CD14-positive monocyte (primary cell): ENCODE measurements around the gene GSE1. TPM values are rescaled to one million over a fixed set of nuclear protein-coding genes. Genes with fewer than 3 reads are reported as not detected.

Experiments used
- DNase-seq, 3 donors: peaks; one replicate each; pipeline ENCODE4 v3.0.0-alpha.2; 2011 to 2022
- H2AFZ ChIP-seq: 2 replicates; pipeline ENCODE4 v1.6.0; 2012; ENCODE audit warnings: mild to moderate bottlenecking, low read depth, low read length, inconsistent platforms; ENCODE audit not compliant: insufficient read depth, poor library complexity, severe bottlenecking
- H3K27ac ChIP-seq, 2 donors: 1 replicate in 1 of 2; 2 replicates in 1 of 2; pipeline ENCODE4 v1.5.1; 2012 to 2013; ENCODE audit warnings: low read length in 2 of 2, control low read depth in 1 of 2, inconsistent platforms in 1 of 2, low read depth in 1 of 2, mild to moderate bottlenecking in 1 of 2
- H3K27me3 ChIP-seq, 2 donors: one replicate each; pipeline versions ENCODE4 v1.6.0 to v1.6.1; 2011 to 2013; ENCODE audit warnings: low read length in 2 of 2; ENCODE audit not compliant: control insufficient read depth in 2 of 2, insufficient read depth in 2 of 2
- H3K36me3 ChIP-seq, 2 donors: replicated peaks in 1 of 2; 1 replicate in 1 of 2; 2 replicates in 1 of 2; pipeline versions ENCODE4 v1.5.1 to v1.6.1; 2012 to 2013; ENCODE audit warnings: low read length in 2 of 2, control low read depth in 1 of 2, inconsistent platforms in 1 of 2, mild to moderate bottlenecking in 1 of 2; ENCODE audit not compliant: insufficient read depth in 2 of 2, control insufficient read depth in 1 of 2
- H3K4me1 ChIP-seq, 2 donors: 1 replicate in 1 of 2; 2 replicates in 1 of 2; pipeline versions ENCODE4 v1.5.1 to v1.6.1; 2012 to 2013; ENCODE audit warnings: low read length in 2 of 2, control low read depth in 1 of 2, inconsistent platforms in 1 of 2, mild to moderate bottlenecking in 1 of 2, moderate library complexity in 1 of 2; ENCODE audit not compliant: insufficient read depth in 2 of 2, control insufficient read depth in 1 of 2
- H3K4me2 ChIP-seq: replicated peaks from 2 replicates; pipeline ENCODE3; 2012; ENCODE audit warnings: low read length, moderate library complexity, mild to moderate bottlenecking; ENCODE audit not compliant: poor library complexity, severe bottlenecking; ENCODE audit errors: extremely low read depth
- H3K4me3 ChIP-seq, 3 experiments: fragments of 200-600 bp in 1 of 3; sonication (generic) in 1 of 3; replicated peaks in 1 of 3; 1 replicate in 2 of 3; 2 replicates in 1 of 3; pipeline ENCODE4 v1.5.1; 2011 to 2013; ENCODE audit warnings: low read length in 3 of 3, mild to moderate bottlenecking in 3 of 3, control low read depth in 2 of 3, low read depth in 2 of 3, inconsistent platforms in 1 of 3, moderate library complexity in 1 of 3
- H3K79me2 ChIP-seq: 2 replicates; pipeline ENCODE4 v1.6.0; 2012; ENCODE audit warnings: mild to moderate bottlenecking, control low read depth, inconsistent platforms, low read length, moderate library complexity; ENCODE audit not compliant: insufficient read depth
- H3K9ac ChIP-seq: 2 replicates; pipeline ENCODE4 v1.6.0; 2017; ENCODE audit warnings: low read length, mild to moderate bottlenecking; ENCODE audit not compliant: insufficient read depth, poor library complexity, severe bottlenecking
- H3K9me3 ChIP-seq, 2 donors: replicated peaks in 1 of 2; 1 replicate in 1 of 2; 2 replicates in 1 of 2; pipeline versions ENCODE4 v1.5.1 to v1.6.1; 2012 to 2013; ENCODE audit warnings: low read length in 2 of 2, control low read depth in 1 of 2; ENCODE audit not compliant: control insufficient read depth in 1 of 2, insufficient read depth in 1 of 2
- H4K20me1 ChIP-seq: 2 replicates; pipeline ENCODE4 v1.6.0; 2012; ENCODE audit warnings: mild to moderate bottlenecking, low read length, control low read depth, moderate library complexity; ENCODE audit not compliant: insufficient read depth
- H3K27ac Mint-ChIP-seq, 7 donors: one replicate each; pipeline ENCODE4 v1.8.0; 2020; ENCODE audit warnings: mild to moderate bottlenecking in 7 of 7, mixed read lengths in 7 of 7, moderate library complexity in 6 of 7, inconsistent platforms in 2 of 7
- H3K27me3 Mint-ChIP-seq, 3 donors: one replicate each; pipeline ENCODE4 v1.8.0; 2021 to 2022; ENCODE audit warnings: low read depth in 3 of 3, mild to moderate bottlenecking in 3 of 3, mixed read lengths in 3 of 3, moderate library complexity in 3 of 3, inconsistent platforms in 1 of 3
- H3K36me3 Mint-ChIP-seq, 2 donors: one replicate each; pipeline ENCODE4 v1.8.0; 2020; ENCODE audit warnings: mixed read lengths in 2 of 2, inconsistent platforms in 1 of 2, mild to moderate bottlenecking in 1 of 2
- H3K4me1 Mint-ChIP-seq: one replicate; pipeline ENCODE4 v1.8.0; 2020; ENCODE audit warnings: mild to moderate bottlenecking, mixed read lengths
- H3K4me3 Mint-ChIP-seq, 2 donors: one replicate each; pipeline ENCODE4 v1.8.0; 2020; ENCODE audit warnings: mild to moderate bottlenecking in 2 of 2, mixed read lengths in 2 of 2, moderate library complexity in 1 of 2
- H3K9me3 Mint-ChIP-seq, 7 donors: one replicate each; pipeline ENCODE4 v1.8.0; 2020 to 2022; ENCODE audit warnings: mixed read lengths in 7 of 7, mild to moderate bottlenecking in 6 of 7, moderate library complexity in 6 of 7, inconsistent platforms in 2 of 7
- CTCF ChIP-seq: fragments of 200-600 bp; IDR thresholded peaks from one replicate; pipeline ENCODE4 v1.8.0; 2022; ENCODE audit warnings: antibody characterized with exemption, mild to moderate bottlenecking
- WGBS: methylation state at CpG from one replicate; pipeline ENCODE4 v1.1.5; 2013; ENCODE audit warnings: missing lambda C conversion rate; ENCODE audit not compliant: insufficient coverage; 5-methylcytosine and 5-hydroxymethylcytosine counted together
- intact Hi-C, 2 donors: fragments of 100-400 bp; cut with micrococcal nuclease; formaldehyde crosslinking; loops; one replicate each; pipeline versions ENCODE4 v1.15.0 to v1.15.1; 2023
- polyA plus RNA-seq, 3 donors: library from polyadenylated mRNA; depleted of rRNA in 1 of 3; unstranded in 2 of 3; stranded (reverse) in 1 of 3; fragments of 300-500 nt in 2 of 3; fragments of >200 nt in 1 of 3; fragmentation: Illumina TruSeq in 2 of 3; gene quantifications; 1 replicate in 2 of 3; 2 replicates in 1 of 3; pipeline ENCODE4 v1.2.3, GENCODE V29; 2012 to 2021

Gene GSE1
- polyA plus RNA-seq, 3 donors, result 0.67 to 38.9 (median 0.86) TPM

- H3K79me2 ChIP-seq, result peaks cover 88% of the 10 kb centered on the region
- H4K20me1 ChIP-seq, result peaks cover 100% of the 10 kb centered on the region
Measured at GRCh38 chr16:85641305-85641704, 28.2 kb downstream of the GSE1 start.

GRCh38 chr16:85641776-85642176, 28.7 kb downstream of the GSE1 start:
- Mint-ChIP-seq H3K9me3 (peaks cover 0 to 1% (median 0%) of the 10 kb centered on the region in 7 donors), H3K27ac (peak overlapping the region in 1 of 7 donors; percentile 8), H3K36me3 (peaks cover 8 to 46% of the 10 kb centered on the region in 2 donors), H3K4me3 (peak overlapping the region in 1 of 2 donors; percentile 2), H3K27me3 (no peaks in the 10 kb centered on the region), H3K4me1 (peaks cover 34% of the 10 kb centered on the region)
- DNase-seq, result peak in 1 of 3 donors; percentile 3
- intact Hi-C loops, result no loop called here
- Histone ChIP-seq H3K9ac (no peak overlapping the region), H4K20me1 (peaks cover 100% of the 10 kb centered on the region), H3K4me3 (no peak overlapping the region), H3K27ac (peak overlapping the region in 1 of 2 donors; percentile 36), H3K36me3 (peaks cover 10 to 40% of the 10 kb centered on the region in 2 donors), H3K4me1 (peaks cover 31 to 32% of the 10 kb centered on the region in 2 donors), H3K9me3 (no peaks in the 10 kb centered on the region), H3K4me2 (no peak overlapping the region), H3K79me2 (peaks cover 88% of the 10 kb centered on the region), H3K27me3 (no peaks in the 10 kb centered on the region), H2AFZ (no peak overlapping the region)
- 69% methylated on average over 6 of the region's 12 CpGs for WGBS
- TF ChIP-seq CTCF, result no peak

More at GRCh38 chr16:85641305-85641704, 28.2 kb downstream of the GSE1 start:
- Histone ChIP-seq H3K4me2 (no peak overlapping the region), H3K27me3 (no peaks in the 10 kb centered on the region), H3K27ac (peak overlapping the region in 1 of 2 donors; percentile 36), H3K9ac (no peak overlapping the region), H3K4me3 (no peak overlapping the region), H2AFZ (no peak overlapping the region), H3K36me3 (peaks cover 10 to 37% of the 10 kb centered on the region in 2 donors), H3K4me1 (peaks cover 31 to 32% of the 10 kb centered on the region in 2 donors), H3K9me3 (no peaks in the 10 kb centered on the region)
- peaks cover 0 to 1% (median 0%) of the 10 kb centered on the region in 7 donors for H3K9me3 Mint-ChIP-seq
- no peaks in the 10 kb centered on the region for H3K27me3 Mint-ChIP-seq
- peak overlapping the region in 1 of 7 donors; percentile 8 for H3K27ac Mint-ChIP-seq
- peaks cover 34% of the 10 kb centered on the region for H3K4me1 Mint-ChIP-seq
- peaks cover 8 to 48% of the 10 kb centered on the region in 2 donors for H3K36me3 Mint-ChIP-seq
- intact Hi-C loops, result no loop called here
- 85% methylated on average over 22 of the region's 24 CpGs for WGBS
- TF ChIP-seq CTCF, result no peak
- peak overlapping the region in 1 of 2 donors; percentile 2 for H3K4me3 Mint-ChIP-seq
- no peak for DNase-seq
